HK-2 (cell line): ENCODE data around the gene DBN1.
"Not testable (repeated sequence)": the region's sequence is repeated elsewhere in the genome, so short reads cannot be mapped to it uniquely, and the experiment has no call there.

Experiments
- DNase-seq: peaks from one replicate; pipeline ENCODE4 v3.0.0-alpha.2; 2018; ENCODE audit not compliant: unreplicated experiment

The DBN1 gene

DNA sequence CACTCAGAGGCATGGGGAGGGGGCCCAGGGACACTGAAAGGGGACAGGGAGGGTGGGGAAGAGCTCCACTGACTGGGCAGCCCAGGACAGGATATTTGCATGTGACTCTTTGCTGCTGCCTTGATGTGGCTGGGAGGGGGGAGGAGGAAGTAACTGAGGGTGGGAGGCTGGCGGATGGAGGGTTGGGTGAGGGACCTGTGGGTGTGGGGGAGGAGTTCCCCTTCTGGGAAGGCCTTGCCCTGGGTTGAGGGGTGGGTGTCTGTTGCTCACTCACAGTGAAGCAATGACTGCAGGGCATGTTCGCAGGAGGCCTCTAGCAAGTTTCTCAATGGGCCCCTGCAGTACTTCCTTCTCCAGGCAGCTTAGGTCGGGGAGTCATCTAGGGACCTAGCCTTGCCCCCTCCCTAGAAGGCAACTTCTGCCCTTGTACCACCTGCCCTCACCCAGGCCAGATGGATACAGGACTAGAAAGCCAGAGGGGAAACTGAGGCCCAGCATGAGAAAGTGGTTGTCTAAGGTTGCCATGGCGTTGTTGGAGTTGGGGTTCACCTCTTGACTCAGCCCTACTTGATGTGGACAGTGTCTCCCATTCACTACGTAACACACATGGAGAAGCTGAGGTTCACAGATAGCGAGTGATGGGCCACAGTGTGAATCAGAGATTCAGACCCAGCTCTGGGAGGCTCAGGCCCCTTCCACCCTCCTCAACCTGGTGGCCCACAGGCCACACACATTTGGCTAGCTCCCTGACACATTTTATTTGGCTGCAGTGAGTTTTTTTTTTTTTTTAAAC lies 44.0 kb downstream of the DBN1 start:
- no peak for DNase-seq

DNA sequence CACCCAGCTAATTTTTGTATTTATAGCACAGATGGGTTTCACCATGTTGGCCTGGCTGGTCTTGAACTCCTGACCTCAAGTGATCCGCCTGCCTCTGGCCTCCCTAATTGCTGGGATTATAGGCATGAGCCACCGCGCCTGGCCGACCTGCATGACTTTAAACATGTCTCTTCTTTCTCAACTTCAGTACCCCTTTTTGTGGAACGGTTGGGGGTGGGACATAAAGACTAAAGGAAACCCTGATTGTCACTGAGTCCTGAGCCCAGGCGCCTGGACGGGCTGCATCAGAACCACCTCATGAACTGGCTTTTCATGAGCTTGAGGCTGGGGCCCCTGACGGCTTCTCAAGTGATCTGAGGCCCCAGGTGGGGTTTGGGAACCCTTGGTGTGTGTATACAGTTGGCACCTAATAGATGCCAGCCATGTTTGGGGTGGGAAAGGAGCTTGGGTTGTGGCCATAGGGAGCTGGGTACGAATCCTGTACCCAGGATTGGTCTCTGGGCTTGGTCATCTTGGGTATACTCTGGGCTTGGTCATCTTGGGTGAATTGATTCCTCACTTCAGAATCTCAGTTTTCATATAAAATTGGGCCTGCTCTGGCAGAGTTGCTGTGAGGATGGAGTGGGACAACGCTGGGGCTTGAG lies 44.7 kb downstream of the DBN1 start:
- DNase-seq, result no peak

DNA sequence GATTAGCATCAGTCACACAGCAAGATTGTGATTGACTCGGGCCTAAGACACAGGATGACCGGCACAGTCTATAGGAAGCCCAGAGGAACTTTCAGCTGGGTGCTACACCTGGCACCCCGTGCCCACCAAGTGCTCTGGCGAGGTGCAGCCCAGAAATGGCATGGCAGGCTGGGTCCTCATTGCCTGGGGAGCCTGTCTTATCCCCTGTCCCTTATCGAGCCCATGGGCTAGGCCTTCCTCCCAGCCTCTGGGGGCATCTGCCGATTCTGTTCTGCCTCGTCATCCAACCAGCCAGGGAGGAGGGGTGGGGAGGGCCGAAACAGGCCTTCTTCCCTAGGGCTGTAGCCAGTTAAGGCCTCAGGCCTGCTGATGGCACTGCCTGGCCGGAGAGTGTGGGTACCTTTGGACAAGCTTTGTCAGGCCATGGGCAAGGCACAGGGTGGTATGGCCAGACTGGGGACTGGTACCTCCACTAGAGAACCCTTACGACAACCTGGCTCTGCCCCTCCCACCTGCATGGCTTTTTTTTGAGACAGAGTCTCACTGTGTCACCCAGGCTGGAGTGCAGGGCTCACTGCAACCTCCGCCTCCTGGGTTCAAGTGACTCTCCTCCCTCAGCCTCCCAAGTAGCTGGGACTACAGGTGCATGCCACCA lies 45.4 kb downstream of the DBN1 start:
- no peak for DNase-seq

DNA sequence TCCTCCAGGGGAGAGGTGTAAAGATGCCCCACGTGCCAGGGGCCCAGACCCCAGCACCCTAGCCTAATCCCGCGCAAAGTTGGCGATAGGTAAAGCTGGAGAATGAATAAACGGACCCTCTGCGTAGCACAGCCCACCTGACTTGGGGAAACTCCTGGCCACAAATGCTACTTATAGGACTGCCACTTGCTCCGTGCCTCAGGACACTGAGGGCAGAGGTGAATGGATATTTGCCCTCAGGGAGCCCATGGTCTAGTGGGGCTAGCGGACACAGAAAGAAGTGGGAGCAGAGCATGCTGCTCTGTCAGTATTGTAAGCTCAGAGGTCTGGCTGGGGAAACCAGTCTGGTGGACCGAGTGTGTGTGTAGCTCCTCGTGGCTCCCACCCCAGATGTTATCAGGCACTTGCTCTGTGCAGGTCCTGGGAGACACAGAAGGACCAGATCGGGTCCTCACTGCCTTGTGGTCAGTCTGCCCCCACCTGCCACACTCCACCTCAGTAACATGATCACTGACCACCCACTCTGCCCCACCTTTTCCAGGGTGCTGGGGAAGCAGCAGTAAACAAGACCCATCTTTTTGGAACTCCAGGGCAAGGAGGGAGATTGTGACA lies 46.1 kb downstream of the DBN1 start:
- DNase-seq, result no peak

DNA sequence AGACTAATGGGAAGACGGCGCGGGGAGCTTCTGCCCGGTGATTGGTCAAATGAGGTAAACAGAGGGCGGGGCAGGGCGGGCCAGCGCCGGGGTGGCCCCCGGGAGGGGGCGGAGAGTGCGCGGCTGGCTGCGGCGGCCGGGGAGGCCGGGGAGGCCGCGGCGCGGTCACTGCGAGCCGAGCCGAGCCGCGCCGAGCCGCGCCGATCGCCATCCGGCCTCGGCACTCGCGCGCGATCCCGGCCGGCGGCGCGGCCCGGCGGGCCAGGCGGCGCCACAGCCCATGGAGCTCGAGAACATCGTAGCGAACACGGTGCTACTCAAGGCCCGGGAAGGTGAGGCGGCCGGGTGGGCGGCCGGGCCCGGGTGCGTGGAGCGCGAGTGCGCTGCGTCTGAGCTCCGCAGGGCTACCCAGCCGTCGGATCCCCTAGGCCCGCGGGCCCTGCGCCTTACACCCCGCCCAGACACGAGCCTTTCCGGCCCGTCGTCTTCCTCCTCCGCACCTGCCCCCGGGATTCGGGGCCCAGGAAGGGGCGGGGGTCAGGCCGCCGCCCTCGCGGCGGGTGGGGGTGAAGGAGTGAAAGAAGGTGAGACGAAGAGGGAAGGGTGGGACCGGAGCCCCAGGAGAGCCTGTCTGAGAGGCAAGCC lies 46.7 kb downstream of the DBN1 start, which contains the start of gene GRK6:
GRK6 (plus strand) TSS at position 111 of the 645 bp plus-strand sequence; CDS start at position 281, 170 bp downstream.
- DNase-seq, result no peak

DNA sequence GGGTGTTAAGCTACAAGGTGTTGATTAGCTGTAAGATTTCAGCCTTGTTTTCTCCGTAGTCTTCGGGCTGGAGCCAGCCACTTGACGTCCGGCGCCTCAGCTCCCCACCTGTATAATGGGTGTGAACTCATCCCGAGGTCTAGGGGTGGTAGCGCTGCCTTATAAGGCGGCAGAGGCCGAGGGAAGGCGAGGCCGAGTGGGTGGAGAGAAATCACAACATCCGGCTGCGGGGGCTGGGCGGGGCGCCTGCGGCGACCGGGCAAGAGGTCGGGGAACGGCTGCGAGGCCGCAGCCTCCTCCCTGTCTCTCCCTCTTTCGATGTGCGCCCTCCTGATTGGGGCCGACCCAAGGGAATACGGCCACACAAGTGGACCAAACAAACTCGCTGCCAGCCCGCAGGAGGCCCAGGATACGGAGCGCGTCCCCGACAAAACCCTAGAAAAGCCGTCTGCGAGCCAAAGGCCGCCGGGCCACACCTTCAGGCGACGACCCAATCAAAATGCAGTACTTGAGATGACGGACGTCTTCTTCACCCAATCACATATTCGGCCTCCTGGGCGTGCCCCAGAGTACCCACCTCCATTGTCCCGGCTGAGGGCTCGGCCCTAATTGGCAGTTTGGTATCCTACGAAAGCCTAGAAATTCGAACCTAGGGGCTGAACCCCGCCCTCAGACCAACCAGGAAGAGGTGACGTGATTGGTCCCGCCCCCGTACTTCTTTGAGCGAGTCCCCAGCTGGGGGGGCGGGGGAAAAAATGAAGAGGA lies 47.5 kb downstream of the DBN1 start:
- DNase-seq, result peak; percentile 95

DNA sequence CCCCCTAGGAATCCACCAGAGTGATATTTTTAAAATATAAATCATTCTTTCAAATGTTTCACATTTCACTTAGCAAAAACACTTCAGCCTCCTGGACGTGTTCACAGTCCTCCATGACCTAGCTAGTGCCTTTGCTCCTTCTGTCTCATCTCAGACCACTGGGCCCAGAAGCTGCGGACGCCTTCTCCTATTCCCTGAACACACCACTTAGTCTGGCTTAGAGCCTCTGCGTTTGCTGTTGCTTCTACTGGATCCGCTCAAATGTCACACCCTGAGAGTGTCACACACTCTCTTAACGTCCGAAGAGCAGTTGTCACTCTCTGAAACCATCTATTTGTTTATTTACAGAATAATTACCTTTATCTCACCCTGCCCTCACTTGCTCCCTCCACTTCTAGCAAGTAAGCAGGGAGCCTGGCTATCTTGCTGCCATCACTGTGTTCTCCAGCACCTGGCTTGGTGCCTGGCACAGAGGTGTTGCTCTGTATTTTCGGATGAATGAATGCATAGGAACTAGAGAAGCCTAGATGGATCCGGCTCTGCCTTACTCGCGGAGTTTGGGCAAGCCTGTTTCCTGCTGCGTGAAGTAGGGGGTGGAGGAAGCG lies 48.1 kb downstream of the DBN1 start:
- no peak for DNase-seq

DNA sequence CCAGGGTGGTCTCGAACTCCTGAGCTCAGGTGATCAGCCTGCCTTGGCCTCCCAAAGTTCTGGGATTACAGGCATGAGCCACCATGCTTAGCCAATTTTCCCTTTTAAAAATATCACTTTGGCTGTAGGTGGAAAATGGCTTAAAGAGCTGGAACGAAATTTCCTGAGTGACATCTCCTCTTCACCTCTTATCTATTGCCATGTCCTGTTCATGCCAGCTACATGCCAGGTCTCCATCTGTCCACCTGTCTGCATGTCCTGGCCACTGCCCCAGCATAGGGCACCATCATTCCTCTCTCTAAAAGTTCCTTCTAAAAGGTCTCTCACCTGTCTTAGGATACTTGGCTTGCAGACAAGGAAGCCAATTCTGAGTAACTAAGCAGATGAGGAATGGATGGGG lies 49.8 kb downstream of the DBN1 start:
- no peak for DNase-seq

DNA sequence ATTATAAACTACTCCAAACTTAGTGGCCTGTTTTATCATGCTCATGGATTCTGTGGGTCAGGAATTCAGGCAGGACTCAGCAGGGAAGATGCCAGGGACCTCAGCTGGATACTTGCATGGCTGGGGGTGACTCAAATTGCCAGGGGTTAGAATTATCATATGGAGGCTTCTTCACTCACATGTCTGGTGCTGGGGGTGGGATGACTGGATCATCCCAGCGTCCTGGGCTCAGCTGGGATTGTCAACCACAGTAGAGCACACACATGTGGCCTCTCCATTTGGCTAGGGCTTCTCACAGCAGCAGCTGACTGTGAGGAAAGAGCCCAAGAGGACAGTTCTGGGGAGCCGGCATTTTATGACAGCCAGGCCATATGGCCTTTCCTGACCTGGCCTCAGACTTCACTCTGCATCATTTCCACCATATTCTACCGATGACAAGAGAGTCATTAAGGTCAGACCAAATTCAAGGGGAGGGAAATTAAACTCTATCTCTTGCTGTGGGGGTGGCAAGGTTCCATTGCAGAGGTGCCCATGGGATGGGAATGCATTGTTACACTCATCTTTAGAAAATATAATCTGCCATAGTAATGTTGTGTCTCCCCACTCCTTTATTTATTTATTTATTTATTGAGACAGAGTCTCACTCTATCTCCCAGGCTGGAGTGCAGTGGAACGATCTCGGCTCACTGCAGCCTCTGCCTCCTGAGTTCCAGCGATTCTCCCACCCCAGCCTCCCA lies 52.2 kb downstream of the DBN1 start:
- no peak for DNase-seq

DNA sequence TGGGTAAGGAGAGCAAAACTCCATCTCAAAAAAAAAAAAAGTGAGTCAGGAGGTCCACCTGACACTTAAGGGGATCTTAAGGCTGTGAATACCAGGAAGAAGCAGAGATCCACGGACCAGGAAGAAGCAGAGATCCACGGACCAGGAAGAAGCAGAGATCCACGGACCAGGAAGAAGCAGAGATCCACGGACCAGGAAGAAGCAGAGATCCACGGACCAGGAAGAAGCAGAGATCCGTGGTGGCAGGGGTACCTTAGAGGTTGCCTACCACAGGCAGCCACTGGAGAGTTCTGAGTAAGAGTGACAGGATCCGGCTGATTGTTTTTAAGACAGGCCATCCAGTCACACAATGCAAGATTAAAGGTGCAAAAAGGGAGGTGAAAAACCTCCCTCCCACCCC lies 53.0 kb downstream of the DBN1 start:
- not testable (repeated sequence) for DNase-seq

DNA sequence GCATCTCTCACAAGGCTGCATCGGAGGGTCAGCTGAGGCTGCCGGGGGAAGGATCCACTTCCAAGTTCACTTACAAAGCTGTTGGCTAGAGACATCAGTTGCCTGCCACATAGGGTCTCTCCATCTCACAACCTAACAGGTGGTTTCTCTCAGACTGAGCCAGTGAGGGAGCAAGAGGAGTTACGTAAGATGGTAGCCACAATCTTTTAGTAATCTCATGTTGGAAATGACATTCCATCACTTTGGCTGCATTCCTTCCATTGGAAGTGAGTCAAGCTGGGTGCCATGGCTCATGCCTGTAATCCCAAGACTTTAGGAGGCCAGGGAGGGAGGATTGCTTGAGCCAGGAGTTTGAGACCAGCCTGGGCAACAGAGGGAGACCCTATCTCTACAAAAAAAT lies 54.4 kb downstream of the DBN1 start:
- no peak for DNase-seq

DNA sequence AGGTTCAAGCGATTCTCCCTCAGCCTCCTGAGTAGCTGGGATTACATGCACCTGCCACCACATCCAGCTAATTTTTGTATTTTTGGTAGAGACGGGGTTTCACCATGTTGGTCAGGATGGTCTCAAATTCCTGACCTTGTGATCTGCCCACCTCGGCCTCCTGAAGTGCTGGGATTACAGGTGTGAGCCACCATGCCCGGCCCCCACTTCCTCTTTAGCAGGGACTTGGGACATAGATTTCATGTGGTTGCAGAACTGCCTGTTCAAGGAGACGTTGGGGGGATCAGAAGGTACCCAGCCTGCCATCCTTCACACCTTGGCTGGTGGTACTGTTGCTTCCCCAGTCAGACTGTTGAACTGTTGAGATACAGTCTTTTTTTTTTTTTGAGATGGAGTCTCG lies 56.4 kb downstream of the DBN1 start:
- not testable (repeated sequence) for DNase-seq

DNA sequence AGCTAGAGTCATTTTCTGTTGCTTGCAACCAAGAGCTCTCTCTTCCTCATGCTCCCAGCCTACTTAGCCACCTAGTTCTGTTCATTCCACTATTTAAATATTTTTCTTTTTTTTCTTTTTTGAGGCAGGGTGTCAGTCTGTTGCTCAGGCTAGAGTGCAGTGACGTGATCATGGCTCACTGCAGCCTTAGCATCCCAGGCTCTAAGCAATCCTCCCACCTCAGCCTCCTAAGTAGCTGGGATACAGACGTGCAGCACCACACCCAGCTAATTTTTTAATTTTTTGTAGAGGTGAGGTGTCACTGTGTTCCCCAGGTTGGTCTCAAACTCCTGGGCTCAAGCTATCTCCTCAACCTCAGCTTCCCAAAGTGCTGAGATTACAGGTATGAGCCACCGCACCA lies 59.0 kb downstream of the DBN1 start:
- no peak for DNase-seq

DNA sequence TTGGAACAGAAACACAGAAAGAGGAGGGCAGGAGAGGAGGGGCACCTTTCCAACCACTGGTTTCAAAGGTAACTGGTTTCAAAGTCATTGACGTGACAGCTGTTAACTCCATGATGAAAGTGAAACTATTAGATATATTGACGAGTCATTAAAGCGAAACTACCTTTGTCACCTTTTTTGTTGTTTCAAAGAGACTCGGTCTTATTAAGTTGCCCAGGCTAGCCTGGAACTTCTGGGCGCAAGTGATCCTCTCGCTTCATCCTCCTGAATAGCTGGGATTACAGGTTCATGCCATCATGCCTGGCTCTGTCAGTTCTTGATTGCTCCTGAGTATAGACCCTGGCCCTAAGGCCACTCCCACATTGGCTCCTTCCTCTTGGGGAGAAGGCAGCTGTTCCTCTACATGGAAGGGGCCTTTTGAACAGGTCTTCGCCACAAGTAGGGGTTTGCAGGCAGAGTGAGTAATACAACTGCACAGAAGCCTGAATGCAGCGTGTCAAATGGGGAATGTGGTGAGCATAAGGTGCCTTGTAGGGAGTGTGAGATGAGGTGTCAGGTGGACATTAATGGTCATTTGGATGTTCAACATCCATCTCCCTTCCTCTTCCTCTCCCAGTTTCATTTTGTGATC lies 60.7 kb downstream of the DBN1 start:
- DNase-seq, result no peak

DNA sequence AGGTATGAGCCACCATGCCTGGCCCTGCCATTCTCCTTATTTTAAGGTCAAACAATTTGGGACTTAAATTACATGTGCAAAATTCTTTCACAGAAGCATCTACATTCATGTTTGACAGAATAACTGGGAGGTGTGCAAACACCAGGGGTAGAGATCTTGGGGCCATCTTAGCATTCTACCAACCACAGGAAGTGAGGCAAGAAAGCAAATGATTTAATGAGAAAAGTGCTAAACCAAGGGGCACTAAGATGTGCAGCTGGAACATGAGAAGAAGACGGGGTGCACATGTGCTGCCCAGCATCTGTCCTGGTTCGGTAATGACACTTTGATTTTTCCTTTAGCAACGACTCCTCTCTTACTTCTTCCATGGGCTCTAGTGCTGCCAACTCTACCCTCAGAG lies 62.9 kb downstream of the DBN1 start:
- no peak for DNase-seq

DNA sequence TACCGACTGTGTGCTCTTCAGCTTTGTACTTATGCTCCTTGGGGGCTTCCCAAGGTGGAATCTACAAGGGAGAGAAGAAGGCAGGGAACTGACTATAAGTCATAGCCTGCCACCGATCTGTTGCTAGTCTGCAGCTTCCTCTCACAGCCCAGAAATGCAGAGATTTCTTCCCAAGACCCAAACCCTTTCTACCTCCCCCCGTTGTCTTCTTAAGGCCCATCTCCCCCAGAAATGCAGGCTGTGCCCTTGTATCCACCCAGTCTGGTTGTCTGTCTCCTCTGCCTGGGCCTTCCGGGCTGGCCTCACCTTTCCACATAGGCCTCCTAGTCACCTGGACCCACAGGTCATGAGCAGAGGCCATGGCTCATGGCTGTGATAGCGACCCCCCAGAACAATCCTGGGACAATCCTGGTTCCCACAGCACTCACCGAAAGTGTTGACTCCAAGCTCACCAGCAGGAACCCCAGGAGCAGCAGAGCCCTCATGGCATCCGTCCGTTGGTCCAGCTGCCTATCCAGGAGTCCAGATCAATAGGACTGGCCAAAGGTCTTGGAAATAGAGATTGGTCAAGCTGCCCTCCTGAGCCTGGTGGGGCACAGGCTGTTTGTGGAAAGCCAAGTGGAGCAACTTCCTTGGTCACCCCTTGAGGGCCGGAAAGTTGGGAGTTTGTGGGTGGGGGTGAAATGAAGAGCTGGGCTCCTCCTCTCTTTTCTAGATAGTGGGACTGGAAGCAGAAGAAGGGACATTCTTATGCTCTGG lies 64.2 kb downstream of the DBN1 start, which contains the start of gene F12:
F12 (minus strand) TSS at position 522 of the 759 bp plus-strand sequence; CDS start at position 485, 37 bp downstream.
- DNase-seq, result no peak
